ENCODE measurements around the gene SH2D4B. TPM values are rescaled to one million over a fixed set of nuclear protein-coding genes. Genes with fewer than 3 reads are reported as not detected.

SH2D4B gene
- total RNA-seq, 1 experiment from 2014 or later = 0.22 TPM

- Histone ChIP-seq H3K4me3 (replicated peaks in 1 of 2; ENCODE audit: low read depth in 1 of 2, low read length in 2 of 2) (no peak overlapping the region), H3K79me2 (ENCODE audit: insufficient read depth, low read length) (peaks cover 3% of the 10 kb centered on the region; the same call in 1 of the 2 replicates), H3K9me3 (ENCODE audit: control insufficient read depth in 1 of 2, insufficient read depth in 1 of 2, low read depth in 1 of 2, low read length in 2 of 2) (no peaks in the 10 kb centered on the region), H4K20me1 (ENCODE audit: insufficient read depth) (no peaks in the 10 kb centered on the region), H3K9ac (ENCODE audit: low read length) (no peak overlapping the region), H3K4me2 (ENCODE audit: low read length) (no peak overlapping the region), H3K27me3 (ENCODE audit: insufficient read depth, low read length) (no peaks in the 10 kb centered on the region), H3K4me1 (ENCODE audit: control insufficient read depth in 1 of 2, insufficient read depth in 2 of 2, low read length in 2 of 2) (peaks cover 0 to 10% of the 10 kb centered on the region in 2 experiments; a peak in 2 of 4 replicates), H3K36me3 (ENCODE audit: control insufficient read depth in 1 of 2, insufficient read depth in 2 of 2, low read length in 2 of 2) (peaks cover 44 to 45% of the 10 kb centered on the region in 2 experiments; a peak in 3 of 4 replicates), H2AFZ (ENCODE audit: low read depth, low read length, poor library complexity, severe bottlenecking) (no peak overlapping the region), H3K9me2 (ENCODE audit: insufficient read depth) (no peaks in the 10 kb centered on the region), H3K27ac (ENCODE audit: low read depth, low read length) (no peak overlapping the region)
- no peak for ATAC-seq
- RAD21 ChIA-PET (ENCODE audit: low non-redundant PET in 1 of 2, low total read pairs in 2 of 2, uncharacterized antibody in 2 of 2, unreplicated experiment in 2 of 2) = no interaction called here
- CTCF ChIA-PET = interaction anchor here (1.3 kb wide), 1 partner anchor 71 kb away, joined by 3 read pairs; no protein-coding TSS in a partner anchor
- no TSS peak for BruUV-seq (replicated peaks)
- no peak for DNase-seq (ENCODE audit: low read depth, low spot score)
- intact Hi-C loops (cut with micrococcal nuclease) = no loop called here
- POLR2A ChIA-PET = no interaction called here
- TF ChIP-seq FOSL1 (IDR thresholded peaks at IDR 0.05; ENCODE audit: low read depth) = no peak
- TF ChIP-seq POLR2A (IDR thresholded peaks at IDR 0.05; ENCODE audit: borderline replicate concordance, extremely low read depth, insufficient read depth, insufficient read length) = no peak
- TF ChIP-seq ZFX (IDR thresholded peaks at IDR 0.05) = no peak
- TF ChIP-seq JUND (IDR thresholded peaks at IDR 0.05) = no peak
- no peak for TF ChIP-seq RAD21 (IDR thresholded peaks at IDR 0.05; ENCODE audit: low read depth)
- TF ChIP-seq EZH2 (IDR thresholded peaks at IDR 0.05) = no peak
- no peak for TF ChIP-seq REST (IDR thresholded peaks at IDR 0.05; ENCODE audit: low read depth)
- TF ChIP-seq YY1 (IDR thresholded peaks at IDR 0.05; ENCODE audit: extremely low read depth, insufficient replicate concordance, low read depth, low read length) = no peak
- TF ChIP-seq ZBTB33 (IDR thresholded peaks at IDR 0.05; ENCODE audit: extremely low read depth, insufficient replicate concordance, low read length) = no peak
- no peak for TF ChIP-seq CTCF (IDR thresholded peaks at IDR 0.05 in 2 of 3, conservative IDR thresholded peaks at IDR 0.05 in 1 of 3; ENCODE audit: borderline replicate concordance in 1 of 3, insufficient read depth in 1 of 3, low read depth in 2 of 3, low read length in 2 of 3)
- no peak for TF ChIP-seq EGR1 (IDR thresholded peaks at IDR 0.05; ENCODE audit: low read depth)
- no peak for TF ChIP-seq CEBPB (IDR thresholded peaks at IDR 0.05; ENCODE audit: low read depth)
- TF ChIP-seq CBX3 (IDR thresholded peaks at IDR 0.05; ENCODE audit: low read depth) = no peak
- TF ChIP-seq ZNF274 (IDR thresholded peaks at IDR 0.05; ENCODE audit: low read depth, low read length) = no peak
- TF ChIP-seq ELF1 (IDR thresholded peaks at IDR 0.05; ENCODE audit: borderline replicate concordance, low read depth) = no peak
- TF ChIP-seq SRF (IDR thresholded peaks at IDR 0.05; ENCODE audit: low read depth) = no peak
- TF ChIP-seq TCF7L2 (IDR thresholded peaks at IDR 0.05; ENCODE audit: borderline replicate concordance, extremely low read depth, insufficient read depth, insufficient read length) = no peak
- TF ChIP-seq MAX (IDR thresholded peaks at IDR 0.05) = no peak
Measured at GRCh38 chr10:80515511-80515910, 22.2 kb upstream of the SH2D4B start.
